A673 (cell line): ENCODE results near the gene CIITA.

ENCODE experiments used
- EZH2 ChIP-seq: fragments of 200-600 bp; sonication (generic); IDR thresholded peaks from 2 replicates; pipeline ENCODE4 v1.6.1; 2017; ENCODE audit warnings: borderline replicate concordance, low read depth, mild to moderate bottlenecking, mixed read lengths, antibody characterized with exemption, low read length; ENCODE audit not compliant: poor library complexity, severe bottlenecking
- TF ChIP-seq, protein P1 (sequence below): fragments of 300-800, 200-600 bp; sonication (generic); conservative IDR thresholded peaks from 2 replicates; pipeline ENCODE4 v1.5.1; 2017; ENCODE audit warnings: low read depth, mild to moderate bottlenecking, antibody characterized with exemption, low read length, moderate library complexity, mixed read lengths

DNA sequence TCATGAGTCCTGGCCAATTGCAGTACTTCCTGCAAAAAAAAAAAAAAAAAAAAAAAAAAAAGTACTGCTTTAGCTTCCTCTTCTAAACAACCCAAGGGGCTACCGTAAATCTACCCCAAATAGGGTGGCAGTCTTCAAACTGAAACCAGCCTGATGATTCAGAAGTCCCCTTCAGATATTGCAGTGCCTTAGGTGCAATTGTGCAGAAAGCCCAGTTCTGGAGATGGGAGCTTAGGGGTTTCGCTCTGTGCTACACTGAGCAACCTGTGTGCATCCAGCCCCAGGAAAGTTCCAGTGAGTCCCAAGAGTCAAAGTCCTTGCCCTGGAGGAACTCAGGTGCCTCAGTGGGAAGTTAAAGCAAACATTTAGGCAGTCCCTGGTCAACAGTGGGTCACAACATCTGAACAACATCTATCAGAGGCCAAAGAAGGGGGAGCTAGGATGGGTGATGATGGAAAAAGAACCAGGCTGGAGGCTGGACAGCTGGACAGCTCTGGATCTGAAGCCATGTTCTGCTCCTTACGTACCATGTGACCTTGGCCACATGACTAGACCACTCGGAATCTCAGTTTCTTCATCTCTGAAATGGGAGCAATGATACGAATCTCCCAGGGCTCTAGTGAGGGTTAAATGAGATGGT, 6.7 kb upstream of the CIITA start:
- no peak for TF ChIP-seq EZH2
- TF ChIP-seq, protein P1, sequence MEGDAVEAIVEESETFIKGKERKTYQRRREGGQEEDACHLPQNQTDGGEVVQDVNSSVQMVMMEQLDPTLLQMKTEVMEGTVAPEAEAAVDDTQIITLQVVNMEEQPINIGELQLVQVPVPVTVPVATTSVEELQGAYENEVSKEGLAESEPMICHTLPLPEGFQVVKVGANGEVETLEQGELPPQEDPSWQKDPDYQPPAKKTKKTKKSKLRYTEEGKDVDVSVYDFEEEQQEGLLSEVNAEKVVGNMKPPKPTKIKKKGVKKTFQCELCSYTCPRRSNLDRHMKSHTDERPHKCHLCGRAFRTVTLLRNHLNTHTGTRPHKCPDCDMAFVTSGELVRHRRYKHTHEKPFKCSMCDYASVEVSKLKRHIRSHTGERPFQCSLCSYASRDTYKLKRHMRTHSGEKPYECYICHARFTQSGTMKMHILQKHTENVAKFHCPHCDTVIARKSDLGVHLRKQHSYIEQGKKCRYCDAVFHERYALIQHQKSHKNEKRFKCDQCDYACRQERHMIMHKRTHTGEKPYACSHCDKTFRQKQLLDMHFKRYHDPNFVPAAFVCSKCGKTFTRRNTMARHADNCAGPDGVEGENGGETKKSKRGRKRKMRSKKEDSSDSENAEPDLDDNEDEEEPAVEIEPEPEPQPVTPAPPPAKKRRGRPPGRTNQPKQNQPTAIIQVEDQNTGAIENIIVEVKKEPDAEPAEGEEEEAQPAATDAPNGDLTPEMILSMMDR = no peak
